Globus pallidus (tissue), 1 donor: ENCODE results near the gene NME9.
A peak's percentile ranks its signal among the peaks of the same experiment; 100 is the strongest.

Experiments
- DNase-seq: peaks from one replicate; pipeline ENCODE4 v3.0.0-alpha.2; 2015; ENCODE audit warnings: low spot score

NME9 gene

GRCh38 chr3:138334608-138335007, 5.0 kb upstream of the NME9 start:
- DNase-seq, result no peak

DNA sequence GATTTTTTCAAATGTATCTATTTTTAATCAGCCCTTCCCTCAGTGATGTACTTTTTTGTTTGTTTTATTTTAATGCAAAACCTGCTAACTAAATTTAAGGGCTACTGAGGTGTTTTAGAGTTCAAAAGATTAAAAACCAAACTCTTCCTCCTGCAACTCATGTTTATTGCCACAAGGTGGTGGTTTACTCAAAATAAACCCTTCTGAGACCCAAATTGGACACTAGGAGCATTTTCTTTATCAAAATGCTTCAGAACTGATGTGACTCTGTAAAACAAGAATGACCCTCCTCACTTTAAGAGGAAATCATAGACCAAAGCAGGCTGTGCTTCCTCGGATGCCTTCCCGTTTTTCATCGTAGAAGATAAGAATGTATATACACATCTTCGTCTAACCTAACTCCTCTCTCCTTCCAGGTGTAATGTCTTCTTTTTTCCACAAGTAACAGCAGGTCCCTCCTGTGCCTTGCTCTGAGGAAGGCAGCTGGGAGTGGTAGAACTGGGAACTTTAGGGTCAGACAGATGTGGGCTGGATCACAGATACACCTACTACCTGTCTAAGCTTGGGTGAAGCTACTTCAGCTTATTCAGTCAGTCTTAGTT, 2.9 kb upstream of the NME9 start:
- DNase-seq, result peak; percentile 48

- no peak for DNase-seq
Observed at GRCh38 chr3:138331143-138331894, 1.7 kb upstream of the NME9 start.

DNA sequence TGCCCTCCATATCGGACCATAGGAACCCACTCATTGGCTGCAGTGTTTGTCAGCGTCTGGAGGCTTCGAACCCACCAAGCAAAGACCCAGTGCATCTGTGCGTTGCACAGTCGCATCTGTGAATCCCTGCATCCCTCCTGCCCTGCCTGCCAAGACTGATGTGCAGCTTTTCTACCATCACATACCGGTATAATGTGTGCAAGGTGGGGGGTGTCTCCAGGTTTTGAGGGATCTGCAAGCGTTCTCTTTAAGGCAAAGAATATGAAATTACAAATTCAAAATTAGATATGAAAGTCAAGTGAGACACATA, 288 bp upstream of the NME9 start:
- DNase-seq, result no peak

GRCh38 chr3:138328341-138328740, 1.3 kb downstream of the NME9 start:
- DNase-seq, result no peak

DNA sequence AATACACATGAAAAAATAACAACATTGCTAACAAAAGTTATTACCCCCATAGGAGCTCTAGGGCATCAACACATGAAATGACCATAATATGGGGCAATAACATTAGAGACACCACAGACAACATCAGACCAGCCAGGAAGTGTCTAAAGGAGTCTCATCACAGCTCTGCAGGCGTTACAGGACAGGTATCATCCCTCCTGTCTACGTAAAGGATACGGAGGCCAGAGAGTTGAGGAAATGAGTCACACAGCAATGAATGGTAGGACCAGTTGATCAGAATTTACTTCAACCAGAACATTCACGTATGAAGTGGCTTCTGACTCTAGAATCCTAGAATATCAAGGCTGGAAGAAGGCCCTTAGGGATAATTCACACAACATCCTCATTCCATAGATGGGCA, 1.8 kb downstream of the NME9 start:
- no peak for DNase-seq

DNA sequence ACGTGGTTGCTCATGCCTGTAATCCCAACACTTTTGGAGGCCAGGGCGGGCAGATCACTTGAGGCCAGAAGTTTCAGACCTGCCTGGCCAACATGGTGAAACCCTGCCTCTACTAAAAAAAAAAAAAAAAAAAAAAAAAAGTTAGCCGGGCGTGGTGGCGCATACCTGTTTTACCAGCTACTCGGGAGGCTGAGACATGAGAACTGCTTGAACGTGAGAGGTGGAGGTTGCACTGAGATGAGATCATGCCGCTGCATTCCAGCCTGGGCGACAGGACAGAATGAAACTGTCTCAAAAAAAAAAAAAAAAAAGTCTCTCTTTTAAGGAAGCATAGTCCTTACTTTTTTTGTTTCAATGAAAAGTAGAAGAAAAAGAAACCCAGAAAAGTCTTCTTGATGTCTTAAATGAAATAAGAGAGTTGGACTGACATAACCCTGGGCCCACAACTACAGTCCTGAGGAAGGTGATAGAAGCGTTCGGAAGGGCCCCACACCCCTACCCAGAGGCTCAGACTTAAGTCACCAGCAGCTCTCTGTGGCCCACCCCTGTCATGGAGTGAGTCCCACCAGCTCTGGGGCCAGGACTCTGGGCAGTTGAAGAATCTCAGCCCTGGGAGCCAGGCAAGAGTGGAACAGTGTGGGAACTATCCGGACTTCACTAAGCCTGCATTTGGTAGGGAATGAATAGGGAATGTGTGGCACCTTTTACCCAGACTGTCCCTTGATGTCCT, 2.6 kb downstream of the NME9 start:
- no peak for DNase-seq

DNA sequence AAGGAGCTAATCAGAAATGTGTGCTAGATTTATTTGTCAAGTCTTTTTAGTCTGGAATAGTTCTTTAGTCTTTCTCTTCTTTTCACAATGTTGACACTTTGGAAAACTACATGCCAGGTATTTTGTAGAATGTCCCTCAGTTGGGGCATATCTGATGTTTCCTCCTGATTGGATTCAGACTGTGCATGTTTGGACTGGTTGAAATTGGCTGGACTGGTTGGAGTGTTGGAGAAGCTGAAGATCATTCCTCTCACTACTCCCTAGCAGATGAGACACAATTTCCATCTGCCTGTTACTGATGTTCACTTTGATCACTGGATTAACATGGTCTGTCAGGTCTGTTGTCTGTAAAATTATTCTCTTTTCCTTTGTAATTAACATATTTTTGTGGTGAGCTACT, 3.7 kb downstream of the NME9 start:
- DNase-seq, result no peak

GRCh38 chr3:138323971-138324370, 5.7 kb downstream of the NME9 start:
- DNase-seq, result no peak

DNA sequence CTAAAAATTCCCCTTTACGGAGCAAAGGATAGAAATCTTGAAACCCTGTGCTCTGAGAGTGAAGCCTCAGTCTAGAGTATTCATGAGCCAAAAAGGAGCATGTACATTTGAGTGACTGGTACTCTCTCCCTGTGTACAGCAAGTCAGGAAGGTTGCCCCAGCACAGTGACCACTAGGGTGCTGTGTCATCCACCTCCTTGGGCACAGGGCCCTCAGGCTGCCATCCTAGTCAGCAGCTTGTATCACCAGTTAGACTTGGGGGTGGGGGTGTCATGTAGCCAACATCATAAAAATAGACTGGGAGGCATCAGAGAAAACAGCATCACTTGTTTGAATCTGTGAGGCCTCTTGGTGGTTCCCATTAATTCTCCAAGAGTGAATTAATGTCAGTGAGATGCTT, 12.0 kb downstream of the NME9 start:
- DNase-seq, result no peak

GRCh38 chr3:138314751-138315150, 14.9 kb downstream of the NME9 start:
- DNase-seq, result no peak

DNA sequence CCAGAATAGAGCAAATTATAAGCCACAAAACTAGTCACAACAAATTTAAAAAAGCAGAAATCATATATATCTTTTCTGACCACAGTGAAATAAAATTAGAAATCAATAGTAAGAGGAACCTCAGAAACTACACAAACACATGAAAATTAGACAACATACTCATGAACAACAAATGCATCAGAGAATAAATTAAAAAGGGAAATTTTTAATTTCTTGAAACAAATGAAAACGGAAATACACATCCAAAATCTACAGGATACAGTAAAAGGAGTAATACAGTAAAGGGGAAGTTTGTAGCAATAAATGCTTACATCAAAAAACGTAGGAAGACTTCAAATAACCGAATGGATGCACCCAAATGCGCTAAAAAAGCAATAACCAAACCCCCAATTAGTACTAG, 19.2 kb downstream of the NME9 start:
- DNase-seq, result no peak

- no peak for DNase-seq
Observed at GRCh38 chr3:138308783-138309182, 20.9 kb downstream of the NME9 start.

DNA sequence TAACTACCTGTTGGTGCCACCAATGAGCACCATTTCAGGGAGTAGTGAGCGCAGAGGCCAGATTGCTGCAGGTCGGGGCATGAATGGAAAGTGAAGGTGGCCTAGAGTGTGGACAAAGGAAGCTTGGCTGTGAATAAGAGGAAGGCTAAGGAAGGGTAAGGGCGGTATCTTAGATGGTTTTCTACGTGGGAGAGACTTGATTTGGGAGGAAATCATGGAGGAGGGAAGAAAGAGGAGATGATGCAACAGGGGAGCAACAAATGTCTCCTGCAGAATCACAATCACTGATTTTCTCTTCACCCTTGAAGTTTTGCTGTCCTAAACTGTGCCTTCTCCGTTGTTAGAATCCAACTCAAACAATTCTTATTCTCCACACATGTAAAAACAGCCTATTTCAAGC, 21.8 kb downstream of the NME9 start:
- DNase-seq, result no peak

DNA sequence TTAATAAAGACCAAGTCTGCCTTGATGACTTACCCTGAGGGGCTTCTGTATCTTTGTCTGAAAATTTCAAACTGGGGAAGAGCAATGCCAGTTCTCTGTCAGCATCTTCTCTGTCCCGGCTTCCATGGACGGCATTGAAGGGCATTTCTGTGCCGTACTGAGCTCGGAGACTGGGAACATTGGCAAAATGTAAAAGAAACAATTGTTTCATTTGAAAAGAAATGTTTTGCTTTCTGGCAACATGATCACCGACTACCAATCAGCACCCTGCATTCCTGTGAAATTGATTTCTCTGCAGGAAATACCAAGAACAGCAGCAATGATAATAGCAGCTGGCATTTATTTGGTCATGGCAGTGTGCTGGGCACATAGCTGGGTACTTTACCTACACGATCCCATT, 26.2 kb downstream of the NME9 start:
- peak; percentile 63 for DNase-seq

DNA sequence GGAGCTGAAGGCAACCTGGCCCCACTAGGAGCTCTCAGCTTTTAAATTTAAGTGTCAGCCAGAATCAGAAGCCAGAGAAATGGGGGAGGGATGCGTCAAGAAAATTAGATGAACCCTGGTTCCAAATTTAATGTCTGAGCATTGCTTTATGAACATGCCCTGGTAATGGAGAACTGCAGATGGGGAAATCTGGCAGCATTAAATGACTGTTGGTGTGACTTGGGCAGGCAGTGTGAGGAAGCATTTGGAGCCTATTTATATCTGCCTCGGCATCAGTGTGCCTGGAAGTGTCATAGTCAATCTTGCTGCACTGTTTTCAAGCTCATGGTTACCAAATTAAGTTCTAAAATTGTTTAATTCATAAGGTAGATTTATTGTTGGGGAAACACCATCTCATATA, 29.0 kb downstream of the NME9 start:
- no peak for DNase-seq

GRCh38 chr3:138297876-138298275, 31.8 kb downstream of the NME9 start:
- no peak for DNase-seq

DNA sequence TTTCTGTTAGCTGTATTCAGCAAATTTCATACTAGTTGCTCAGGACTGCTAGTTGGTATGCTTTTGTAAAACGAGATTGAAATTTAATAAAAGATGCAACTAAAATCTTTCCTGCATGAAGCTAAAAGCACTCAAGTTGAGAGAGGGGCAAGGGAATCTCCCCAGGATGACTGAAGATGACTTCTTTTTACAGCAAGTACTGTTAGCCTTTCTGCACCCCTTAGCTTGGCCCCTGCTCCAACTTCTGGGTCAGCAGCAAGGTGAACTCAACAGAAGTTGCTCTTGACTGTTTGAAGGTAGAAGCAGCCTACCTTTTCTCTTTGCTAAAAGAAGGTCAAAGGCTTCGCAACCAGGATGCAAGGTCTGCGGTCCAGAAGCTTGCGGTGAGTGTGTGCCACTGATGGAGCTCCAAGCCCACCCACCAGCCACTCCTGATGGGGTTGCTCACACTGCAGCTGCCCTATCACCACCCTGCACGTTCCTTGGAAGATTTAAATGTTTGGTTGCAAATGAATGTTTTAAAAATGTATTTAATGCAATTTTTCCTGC, 32.5 kb downstream of the NME9 start:
- no peak for DNase-seq

DNA sequence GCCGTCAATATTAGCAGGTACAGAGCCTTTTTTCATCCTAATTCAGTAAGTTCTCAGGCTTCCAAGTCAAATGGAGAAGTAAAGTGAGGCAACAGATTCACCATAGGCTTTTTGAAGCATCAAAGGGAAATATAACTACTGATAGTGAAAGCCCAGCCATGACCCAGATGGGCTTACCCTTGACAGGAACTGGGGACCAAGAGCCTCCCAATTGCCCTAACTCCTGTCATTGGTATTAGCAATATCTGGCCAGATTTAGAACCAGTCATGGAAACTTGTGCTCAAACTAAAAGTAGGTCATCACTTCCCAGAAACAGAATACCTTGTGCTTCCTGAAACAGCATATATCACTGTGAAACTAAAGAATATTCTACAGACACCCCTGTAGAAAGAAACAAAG, 33.0 kb downstream of the NME9 start:
- no peak for DNase-seq

- no peak for DNase-seq
Observed at GRCh38 chr3:138289701-138290100, 40.0 kb downstream of the NME9 start.

DNA sequence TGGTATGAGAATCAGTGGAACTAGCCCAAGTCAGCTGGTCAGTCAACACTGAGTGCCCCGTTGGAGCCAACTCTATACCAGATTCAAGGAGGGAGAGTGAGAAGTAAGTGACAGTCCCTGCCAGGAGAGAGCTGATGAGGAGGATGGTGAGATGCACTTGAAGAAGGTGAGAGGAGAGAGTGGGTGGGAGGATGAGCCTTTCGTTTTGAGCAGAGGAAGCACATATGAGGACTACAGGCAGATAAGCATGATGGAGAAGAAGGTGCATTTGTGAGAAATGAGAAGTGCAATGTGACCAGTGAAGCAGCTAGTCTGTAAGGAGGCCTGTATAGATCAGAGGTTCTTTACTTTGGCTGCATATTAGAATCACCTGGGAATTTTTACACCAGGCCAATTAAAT, 40.4 kb downstream of the NME9 start:
- DNase-seq, result no peak

DNA sequence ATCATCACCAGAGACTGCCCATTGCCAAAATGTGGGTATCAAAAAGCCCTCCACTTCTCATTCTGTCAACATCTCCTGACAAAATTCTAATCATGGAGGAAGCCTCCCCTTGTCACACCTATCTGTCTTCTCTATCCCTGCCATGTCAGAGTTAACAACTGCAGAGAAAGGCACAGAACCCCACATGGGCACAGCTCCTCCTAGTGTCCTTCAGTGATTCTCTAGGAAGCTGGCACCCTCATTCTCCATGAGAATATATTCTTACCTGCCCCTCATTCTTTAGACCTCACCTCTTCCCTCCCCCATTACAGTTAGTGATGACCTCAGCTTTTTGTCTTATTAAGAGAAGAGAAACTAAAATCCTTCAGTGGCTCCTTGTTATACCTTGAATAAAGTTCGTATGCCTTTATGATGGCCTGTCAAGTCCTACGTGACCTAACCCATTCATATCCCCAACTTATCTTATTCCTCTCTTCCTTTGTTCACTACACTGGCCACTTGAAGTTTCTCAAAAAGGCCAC, 44.6 kb downstream of the NME9 start:
- DNase-seq, result no peak

GRCh38 chr3:138284079-138284478, 45.6 kb downstream of the NME9 start:
- DNase-seq, result no peak
